ENCODE measurements around the gene PWP2. TPM values are rescaled to one million over a fixed set of nuclear protein-coding genes. Genes with fewer than 3 reads are reported as not detected.

The PWP2 gene
- total RNA-seq (2022; extraction: Qiagen RNA extraction) = 1.3 to 2.6 TPM (median 2.3 TPM) in 5 replicates

DNA sequence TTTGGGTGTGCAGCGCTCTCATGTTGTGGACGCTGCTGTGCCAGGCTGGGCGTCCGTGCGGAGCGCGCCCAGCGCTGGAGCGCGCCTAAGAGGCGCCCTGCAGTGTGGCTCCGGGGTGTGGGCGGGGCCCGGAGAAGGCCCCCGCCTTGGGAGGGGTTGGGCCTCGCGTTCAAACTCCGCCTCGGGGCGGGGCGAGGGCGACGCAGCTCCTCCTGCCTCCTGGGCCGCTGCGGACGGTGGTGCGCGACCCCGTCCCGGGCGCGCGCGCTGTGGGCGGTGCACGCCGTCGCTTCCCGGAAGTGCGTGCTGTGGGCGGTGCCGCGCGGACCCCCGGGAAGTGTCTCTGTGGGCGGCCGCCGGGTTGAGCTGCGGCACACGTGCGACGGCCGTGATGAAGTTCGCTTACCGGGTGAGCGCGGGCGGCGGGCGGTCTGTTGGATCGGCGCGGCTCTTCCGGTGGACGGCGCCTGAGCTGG is at the start of gene PWP2:
TSS of gene PWP2 (plus strand) at position 374 of the 476 bp plus-strand sequence. CDS start at position 392, 18 bp downstream.

Other genes starting within 250 kb of the PWP2 start
- gene AGPAT3, start 242.2 kb upstream of the PWP2 start, total RNA-seq (2022; extraction: Qiagen RNA extraction) = 18.0 to 26.7 TPM (median 24.3 TPM) in 5 replicates
- gene TRAPPC10, start 95.1 kb upstream of the PWP2 start, total RNA-seq (2022; extraction: Qiagen RNA extraction) = 12.5 to 17.4 TPM (median 15.3 TPM) in 5 replicates
- gene GATD3, start 26.3 kb downstream of the PWP2 start, total RNA-seq (2022; extraction: Qiagen RNA extraction) = 3.1 to 5.3 TPM (median 4.1 TPM) in 5 replicates
- gene ICOSLG, start 133.5 kb downstream of the PWP2 start, total RNA-seq (2022; extraction: Qiagen RNA extraction) = 2.1 to 3.3 TPM (median 3.1 TPM) in 5 replicates
- not detected in 5 replicates for gene DNMT3L, start 154.5 kb downstream of the PWP2 start, total RNA-seq (2022; extraction: Qiagen RNA extraction)
- gene AIRE, start 178.5 kb downstream of the PWP2 start, total RNA-seq (2022; extraction: Qiagen RNA extraction) = not detected in 5 replicates
- gene PFKL, start 192.7 kb downstream of the PWP2 start, total RNA-seq (2022; extraction: Qiagen RNA extraction) = 45.3 to 59.5 TPM (median 54.3 TPM) in 5 replicates
- 5.7 to 10.5 TPM (median 8.3 TPM) in 5 replicates for gene CFAP410, start 232.0 kb downstream of the PWP2 start, total RNA-seq (2022; extraction: Qiagen RNA extraction)
- gene TRPM2, start 246.2 kb downstream of the PWP2 start, total RNA-seq (2022; extraction: Qiagen RNA extraction) = 7.0 to 11.9 TPM (median 9.0 TPM) in 5 replicates